ENCODE results near the gene SLC26A6. TPM values are rescaled to one million over a fixed set of nuclear protein-coding genes. Genes with fewer than 3 reads are reported as not detected.

Gene SLC26A6
- polyA plus RNA-seq, 3 donors, result 8.7 to 14.1 (median 8.9) TPM

- WGBS, 3 donors, result 85 to 93% (median 89%) methylated on average over 22 of the region's 22 CpGs
- H3K27ac ChIP-seq (ENCODE audit: low read depth, low read length), result no peak overlapping the region
Observed at GRCh38 chr3:48591886-48592518, 43.3 kb downstream of the SLC26A6 start.

DNA sequence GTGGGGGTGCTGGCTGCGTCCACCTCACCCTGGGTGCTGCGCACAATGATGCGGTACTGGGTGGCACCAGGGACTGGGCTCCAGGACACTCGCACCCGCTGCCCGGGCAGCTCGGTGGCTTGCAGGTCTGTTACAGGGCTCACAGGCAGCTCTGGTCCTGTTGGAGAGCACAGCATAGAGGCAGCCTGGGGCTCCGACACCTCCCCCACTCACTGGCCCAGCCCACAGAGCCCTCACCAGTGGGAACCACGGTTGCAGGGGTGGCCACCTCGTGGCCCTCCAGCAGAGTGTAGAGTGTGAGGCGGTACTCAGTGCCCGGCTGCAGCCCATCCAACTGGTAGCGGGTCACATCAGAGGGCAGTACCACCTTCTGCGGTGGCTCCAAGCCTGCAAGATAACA lies 43.8 kb downstream of the SLC26A6 start:
- H3K27ac ChIP-seq (ENCODE audit: low read depth, low read length), result no peak overlapping the region
- 79 to 93% (median 91%) methylated on average over 14 of the region's 14 CpGs for WGBS, 3 donors

- H3K27ac ChIP-seq (ENCODE audit: low read depth, low read length), result no peak overlapping the region
- WGBS, 3 donors, result 53 to 67% (median 58%) methylated on average over 14 to 15 of the region's 15 CpGs
Observed at GRCh38 chr3:48588230-48588629, 47.0 kb downstream of the SLC26A6 start.

- H3K27ac ChIP-seq (ENCODE audit: low read depth, low read length), result no peak overlapping the region
- WGBS, 3 donors, result 71 to 82% (median 73%) methylated on average over 11 of the region's 11 CpGs
Observed at GRCh38 chr3:48587686-48588085, 47.6 kb downstream of the SLC26A6 start.

DNA sequence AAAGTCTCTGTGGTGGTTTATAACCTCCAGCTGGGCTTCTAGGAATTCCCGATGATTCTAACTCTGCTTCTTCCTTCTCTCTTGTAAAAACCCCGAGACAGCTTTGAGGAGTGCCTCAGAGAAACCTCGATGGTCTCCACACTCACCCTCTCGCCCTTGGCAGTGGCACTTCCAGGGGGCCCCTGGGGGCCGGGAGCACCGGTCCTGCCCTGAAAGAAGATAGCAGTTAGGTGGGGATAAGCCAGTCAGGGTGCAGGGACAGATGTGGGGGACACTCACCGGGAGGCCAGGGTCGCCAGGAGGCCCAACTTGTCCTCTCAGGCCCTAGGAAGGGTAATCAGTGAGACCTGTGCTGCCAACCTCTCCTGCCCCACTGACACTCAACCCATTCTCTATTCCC lies 49.9 kb downstream of the SLC26A6 start:
- 79 to 91% (median 83%) methylated on average over 8 of the region's 8 CpGs for WGBS, 3 donors
- no peak overlapping the region for H3K27ac ChIP-seq (ENCODE audit: low read depth, low read length)

- 84 to 90% (median 87%) methylated on average over 9 of the region's 9 CpGs for WGBS, 3 donors
- no peak overlapping the region for H3K27ac ChIP-seq (ENCODE audit: low read depth, low read length)
Observed at GRCh38 chr3:48584836-48585235, 50.4 kb downstream of the SLC26A6 start.

DNA sequence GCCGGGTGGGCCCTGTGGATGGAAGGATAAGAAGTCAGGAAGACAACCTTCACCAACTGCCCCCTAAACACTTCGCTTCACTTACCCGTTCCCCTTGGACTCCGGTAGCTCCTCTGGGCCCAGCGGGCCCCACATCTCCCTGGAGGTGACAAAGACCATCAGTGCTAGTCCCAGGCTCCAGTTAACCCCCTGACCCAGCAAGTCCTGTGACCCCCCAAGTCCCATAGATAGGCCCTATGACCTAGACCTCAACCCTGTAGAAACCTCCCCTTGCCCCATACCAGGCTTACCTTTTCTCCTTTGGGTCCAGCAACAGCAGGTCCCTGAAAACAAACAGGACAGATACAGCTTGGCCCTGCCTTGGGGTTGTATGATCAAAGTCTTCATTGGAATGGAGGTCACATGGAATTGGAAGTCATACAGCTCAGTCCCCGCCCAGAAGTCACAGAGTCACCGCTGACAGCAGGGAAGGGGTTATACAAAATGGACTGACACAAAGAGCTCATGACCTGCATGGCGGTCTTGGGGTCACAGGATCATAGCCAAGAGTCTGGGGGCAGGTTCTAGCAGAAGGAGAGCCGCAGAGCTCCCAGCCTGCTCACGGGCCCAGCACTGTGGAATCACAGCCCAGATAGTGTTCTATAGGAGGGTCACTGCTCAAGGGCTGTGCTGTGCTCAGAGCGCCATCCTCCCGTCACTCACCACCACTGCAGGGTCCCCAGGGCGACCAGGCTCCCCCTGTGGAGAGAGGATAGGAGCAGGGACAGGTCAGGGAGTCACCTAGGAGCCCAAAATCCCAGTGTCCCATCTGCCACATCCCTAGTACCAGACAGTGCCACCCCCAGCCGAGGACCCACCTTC lies 53.4 kb downstream of the SLC26A6 start:
- no peak overlapping the region for H3K27ac ChIP-seq (ENCODE audit: low read depth, low read length)
- WGBS, 3 donors, result 90 to 92% (median 92%) methylated on average over 14 of the region's 14 CpGs

- no peak overlapping the region for H3K27ac ChIP-seq (ENCODE audit: low read depth, low read length)
- WGBS, 3 donors, result 69 to 85% (median 82%) methylated on average over 4 of the region's 4 CpGs
Observed at GRCh38 chr3:48576647-48577046, 58.6 kb downstream of the SLC26A6 start.

Other genes starting within 250 kb of the SLC26A6 start
- 10 to 100 TPM; 31.2 to 51.0 (median 35.4) TPM for gene PLXNB1, start 205.4 kb downstream of the SLC26A6 start, polyA plus RNA-seq
- 10 to 100 TPM in 2 of 3 donors, 1 to 10 TPM in 1; 5.5 to 14.1 (median 11.6) TPM for gene CCDC51, start 195.3 kb downstream of the SLC26A6 start, polyA plus RNA-seq
- 100 to 1,000 TPM; 180 to 622 (median 308) TPM for gene TMA7, start 195.2 kb downstream of the SLC26A6 start, polyA plus RNA-seq
- 1 to 10 TPM; 3.4 to 4.0 (median 3.9) TPM for gene ATRIP, start 188.7 kb downstream of the SLC26A6 start, polyA plus RNA-seq
- 100 to 1,000 TPM in 2 of 3 donors, 10 to 100 TPM in 1; 49.8 to 116 (median 111) TPM for gene SHISA5, start 131.3 kb downstream of the SLC26A6 start, polyA plus RNA-seq
- 1 to 10 TPM; 1.7 to 6.5 (median 5.2) TPM for gene PFKFB4, start 78.7 kb downstream of the SLC26A6 start, polyA plus RNA-seq
- gene UCN2, start 71.7 kb downstream of the SLC26A6 start, polyA plus RNA-seq, result under 1 TPM in 1 of 3 donors, not detected in 2; 0.04 TPM
- 10 to 100 TPM in 1 of 3 donors, 1 to 10 TPM in 2; 1.4 to 10.3 (median 2.2) TPM for gene COL7A1, start 40.1 kb downstream of the SLC26A6 start, polyA plus RNA-seq
- 100 to 1,000 TPM; 122 to 214 (median 155) TPM for gene UQCRC1, start 25.8 kb downstream of the SLC26A6 start, polyA plus RNA-seq
- not detected for gene TMEM89, start 13.7 kb downstream of the SLC26A6 start, polyA plus RNA-seq
- 1 to 10 TPM in 2 of 3 donors, under 1 TPM in 1; 0.48 to 1.5 (median 1.0) TPM for gene CELSR3, start 27.4 kb upstream of the SLC26A6 start, polyA plus RNA-seq
- gene NCKIPSD, start 50.5 kb upstream of the SLC26A6 start, polyA plus RNA-seq, result 10 to 100 TPM in 2 of 3 donors, 1 to 10 TPM in 1; 9.2 to 13.9 (median 13.5) TPM
- 10 to 100 TPM; 46.7 to 64.0 (median 49.6) TPM for gene IP6K2, start 81.8 kb upstream of the SLC26A6 start, polyA plus RNA-seq
- gene PRKAR2A, start 212.4 kb upstream of the SLC26A6 start, polyA plus RNA-seq, result 10 to 100 TPM in 2 of 3 donors, 1 to 10 TPM in 1; 7.3 to 16.8 (median 11.2) TPM

Measured in adipose tissue (tissue), 3 donors.